Testis (tissue), 2 donors: Measurements from ENCODE around the gene TBC1D5.

Experiments used
- CTCF ChIP-seq, 3 experiments: fragments of 450-650 bp in 2 of 3; fragments of 200-600 bp in 1 of 3; sonication (generic) in 1 of 3; IDR thresholded peaks; one replicate each; pipeline ENCODE4 v1.5.1; 2016 to 2019; ENCODE audit warnings: antibody characterized with exemption in 3 of 3, mild to moderate bottlenecking in 2 of 3, moderate library complexity in 1 of 3
- POLR2A ChIP-seq: fragments of 450-650 bp; IDR thresholded peaks from one replicate; pipeline ENCODE4 v1.6.1; 2017; ENCODE audit warnings: antibody characterized with exemption, mild to moderate bottlenecking, moderate library complexity

- TF ChIP-seq CTCF (IDR thresholded peaks at IDR 0.05) (no peak), POLR2A (no peak)
These were observed 299.3 kb downstream of the TBC1D5 start for GRCh38 chr3:17443142-17443541.
